HG02884 (cell line): Measurements from ENCODE around the gene BANK1.

Experiments used
- ATAC-seq: cut with Tn5 transposase; IDR thresholded peaks from one replicate; pipeline ENCODE4 v1.9.1; 2021; ENCODE audit warnings: mild to moderate bottlenecking, moderate library complexity; ENCODE audit not compliant: unreplicated experiment

The BANK1 gene

GRCh38 chr4:101954975-101955678 lies 164.6 kb downstream of the BANK1 start:
- no peak for ATAC-seq

GRCh38 chr4:101956068-101956825 lies 165.7 kb downstream of the BANK1 start:
- ATAC-seq, result no peak

GRCh38 chr4:101958547-101958946 lies 168.0 kb downstream of the BANK1 start:
- no peak for ATAC-seq

GRCh38 chr4:101960431-101960830 lies 169.9 kb downstream of the BANK1 start:
- ATAC-seq, result no peak

DNA sequence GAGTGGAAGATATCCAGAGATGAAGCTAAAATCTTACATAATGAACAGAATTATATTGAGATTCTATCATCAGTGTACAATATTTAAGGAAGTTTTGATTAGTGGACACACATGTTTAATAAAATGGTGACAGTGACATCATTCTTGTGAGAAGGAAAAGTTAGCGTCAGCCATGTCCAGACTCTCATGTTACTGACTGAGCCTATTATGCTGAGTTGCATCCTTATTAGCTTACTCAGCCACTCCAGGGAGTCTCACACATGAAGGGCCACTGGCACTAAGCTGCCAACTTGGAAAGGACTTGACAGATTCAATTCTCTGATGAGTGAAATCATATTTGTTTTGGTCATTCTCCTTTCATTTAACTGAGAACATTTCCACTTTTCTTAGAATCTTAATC lies 170.6 kb downstream of the BANK1 start:
- ATAC-seq, result no peak

- no peak for ATAC-seq
Measured at GRCh38 chr4:101967697-101968346, 177.3 kb downstream of the BANK1 start.

DNA sequence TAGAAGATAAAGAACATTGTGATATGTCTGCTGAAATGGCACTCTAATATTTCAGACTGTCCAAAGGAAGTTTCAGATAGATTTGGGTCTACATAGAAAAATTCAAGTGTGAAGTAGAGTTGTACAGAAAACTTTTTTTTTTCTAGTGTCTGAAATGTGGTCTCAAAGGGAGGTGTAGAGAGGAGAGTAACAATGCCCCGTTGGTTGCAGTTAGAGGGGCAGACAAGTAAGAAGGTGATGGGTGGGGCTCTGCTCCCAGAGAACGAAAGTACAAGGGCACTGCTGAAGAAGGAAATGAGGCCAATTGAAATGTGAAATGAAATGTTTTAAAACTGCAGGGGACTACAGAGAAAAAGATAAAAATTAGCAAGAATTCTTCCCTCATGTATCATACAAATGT lies 177.8 kb downstream of the BANK1 start:
- ATAC-seq, result no peak

GRCh38 chr4:101969965-101970364 lies 179.4 kb downstream of the BANK1 start:
- ATAC-seq, result no peak

DNA sequence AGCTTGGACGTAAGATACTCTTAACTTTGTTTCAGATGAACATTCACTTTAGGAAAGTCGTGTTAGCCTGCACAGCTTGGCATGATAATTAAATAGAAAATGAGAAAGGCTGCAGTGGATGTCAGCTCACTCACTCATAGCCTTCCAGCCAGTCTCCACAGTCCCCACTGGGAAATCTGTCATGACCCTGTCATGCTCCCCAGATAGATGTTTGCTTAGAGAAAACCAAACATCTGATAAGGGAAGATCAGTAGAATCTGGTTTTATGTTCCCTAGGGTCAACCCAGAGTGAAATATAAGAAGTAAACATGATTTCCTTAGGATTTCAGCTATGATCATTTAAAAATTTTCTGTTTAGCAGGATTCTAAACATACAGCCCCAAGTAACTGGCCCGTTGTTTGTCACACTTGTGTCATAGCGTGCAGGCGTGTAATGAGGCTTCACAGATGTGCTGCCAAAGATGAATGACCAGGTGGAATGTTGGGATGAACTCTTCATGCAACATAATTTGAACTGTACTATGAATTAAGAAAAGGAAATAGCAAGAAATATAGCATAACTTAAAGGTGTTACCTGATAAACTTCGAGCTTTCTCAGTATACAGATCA lies 180.1 kb downstream of the BANK1 start:
- no peak for ATAC-seq

DNA sequence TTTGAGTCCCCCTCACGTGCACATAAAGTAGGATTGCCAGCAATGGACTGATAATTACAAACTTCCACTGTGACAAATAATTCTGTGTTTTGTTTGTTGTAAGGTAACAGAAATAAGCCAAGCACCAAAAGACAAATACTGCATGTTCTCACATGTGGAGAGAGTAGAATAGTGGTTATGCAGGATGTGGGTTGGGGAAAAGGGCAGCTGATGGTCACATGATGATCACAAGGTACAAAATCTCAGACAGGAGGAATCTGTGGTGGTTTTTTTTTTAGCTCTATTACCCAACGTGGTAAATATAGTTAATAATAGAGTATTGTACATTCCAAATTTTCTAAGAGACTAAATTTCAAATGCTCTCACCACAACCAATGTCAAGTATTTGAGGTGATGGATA lies 182.3 kb downstream of the BANK1 start:
- ATAC-seq, result no peak

DNA sequence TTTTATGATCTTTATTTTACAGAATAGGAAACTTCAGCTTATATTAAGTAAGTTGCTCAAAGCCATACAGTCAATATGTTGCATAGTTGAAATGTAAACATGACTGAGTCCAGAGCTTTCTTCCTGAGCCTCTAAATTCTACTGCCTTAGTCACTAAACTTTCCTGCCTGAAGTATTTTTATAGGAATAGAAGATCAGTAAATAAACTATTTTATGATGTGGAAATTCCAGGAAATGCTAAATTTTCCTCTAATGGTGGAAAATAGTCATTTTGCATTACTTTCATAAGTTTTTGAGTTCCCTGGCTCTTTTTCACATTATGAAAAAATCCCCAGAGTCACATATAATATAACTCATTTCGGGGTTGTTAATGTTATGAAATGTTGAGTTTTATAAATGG lies 182.8 kb downstream of the BANK1 start:
- no peak for ATAC-seq

DNA sequence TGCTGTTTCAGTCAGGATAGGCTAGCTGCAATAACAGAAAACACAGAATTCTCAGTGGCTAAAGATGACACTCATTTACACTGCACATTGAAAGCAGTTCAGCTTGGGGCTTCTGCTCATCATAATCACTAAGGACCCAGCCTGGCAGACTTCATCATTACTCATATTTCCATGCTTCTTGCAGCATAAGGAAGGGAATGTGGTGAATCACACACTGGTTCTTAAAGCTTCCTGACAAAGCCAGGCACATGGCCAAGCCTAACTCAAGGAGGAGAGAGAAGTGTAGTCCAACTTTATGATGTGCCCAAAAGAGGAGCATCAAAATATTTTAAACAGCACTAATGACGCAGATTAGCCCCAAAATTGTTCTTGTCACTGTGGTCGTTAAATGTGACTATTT lies 186.5 kb downstream of the BANK1 start:
- ATAC-seq, result no peak

DNA sequence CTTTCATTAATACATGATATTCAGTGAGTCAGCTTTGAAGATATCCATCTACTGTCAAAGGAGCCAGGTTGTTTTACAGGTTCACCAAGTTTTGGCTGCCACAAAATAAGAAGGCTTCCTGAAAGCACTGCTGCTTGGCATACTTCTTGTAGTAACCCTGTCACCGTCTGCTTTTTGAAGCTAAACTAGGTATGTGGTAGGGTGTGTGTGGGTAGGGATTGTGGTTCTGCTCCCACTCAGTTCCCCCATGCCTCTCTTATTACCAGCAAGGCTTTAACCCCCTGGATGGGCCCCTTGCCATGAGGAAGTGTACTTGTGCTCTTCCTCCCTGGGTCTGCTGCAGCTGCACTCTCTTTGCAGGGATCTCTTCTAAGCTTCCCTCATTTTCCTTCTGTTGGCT lies 191.2 kb downstream of the BANK1 start:
- peak; percentile 57 for ATAC-seq

DNA sequence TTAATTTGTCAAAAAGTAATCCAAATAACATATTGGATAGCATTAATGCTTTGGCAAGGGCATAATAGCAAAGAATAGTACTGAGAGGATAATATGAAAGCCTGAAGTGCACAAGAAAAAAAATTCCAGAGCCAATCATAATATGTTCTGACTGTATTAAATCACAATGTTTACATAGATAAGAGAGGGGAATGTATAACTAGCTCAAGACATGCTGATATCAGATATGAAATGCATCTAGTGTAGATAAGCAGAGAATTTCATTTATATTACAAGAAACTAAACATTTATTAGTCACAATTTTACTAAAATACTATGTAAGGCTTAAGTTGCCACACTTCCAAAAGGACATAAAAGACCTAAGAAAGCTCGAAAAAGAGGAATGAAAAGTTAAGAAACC lies 193.3 kb downstream of the BANK1 start:
- ATAC-seq, result no peak

- peak; percentile 95 for ATAC-seq
Measured at GRCh38 chr4:101987623-101988243, 197.2 kb downstream of the BANK1 start.

DNA sequence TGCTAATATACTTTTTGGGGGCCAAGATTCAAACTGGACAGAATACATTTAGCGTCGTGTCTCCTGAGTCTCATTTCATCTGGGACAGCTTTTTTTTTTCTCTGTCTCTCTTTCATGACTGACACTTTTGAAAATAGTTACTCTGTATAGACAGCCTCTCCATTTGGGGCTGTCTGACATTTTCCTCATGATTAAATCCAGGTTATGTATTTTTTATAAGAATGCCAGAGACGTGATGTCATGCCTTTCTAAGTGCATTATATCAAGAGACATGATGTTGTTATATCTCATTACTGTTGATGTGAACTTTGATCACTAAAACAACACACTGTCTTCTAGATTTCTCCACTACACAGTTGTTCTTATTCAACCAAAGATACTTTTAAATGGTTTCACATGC lies 199.0 kb downstream of the BANK1 start:
- ATAC-seq, result no peak

GRCh38 chr4:101992446-101992845 lies 201.9 kb downstream of the BANK1 start:
- no peak for ATAC-seq

DNA sequence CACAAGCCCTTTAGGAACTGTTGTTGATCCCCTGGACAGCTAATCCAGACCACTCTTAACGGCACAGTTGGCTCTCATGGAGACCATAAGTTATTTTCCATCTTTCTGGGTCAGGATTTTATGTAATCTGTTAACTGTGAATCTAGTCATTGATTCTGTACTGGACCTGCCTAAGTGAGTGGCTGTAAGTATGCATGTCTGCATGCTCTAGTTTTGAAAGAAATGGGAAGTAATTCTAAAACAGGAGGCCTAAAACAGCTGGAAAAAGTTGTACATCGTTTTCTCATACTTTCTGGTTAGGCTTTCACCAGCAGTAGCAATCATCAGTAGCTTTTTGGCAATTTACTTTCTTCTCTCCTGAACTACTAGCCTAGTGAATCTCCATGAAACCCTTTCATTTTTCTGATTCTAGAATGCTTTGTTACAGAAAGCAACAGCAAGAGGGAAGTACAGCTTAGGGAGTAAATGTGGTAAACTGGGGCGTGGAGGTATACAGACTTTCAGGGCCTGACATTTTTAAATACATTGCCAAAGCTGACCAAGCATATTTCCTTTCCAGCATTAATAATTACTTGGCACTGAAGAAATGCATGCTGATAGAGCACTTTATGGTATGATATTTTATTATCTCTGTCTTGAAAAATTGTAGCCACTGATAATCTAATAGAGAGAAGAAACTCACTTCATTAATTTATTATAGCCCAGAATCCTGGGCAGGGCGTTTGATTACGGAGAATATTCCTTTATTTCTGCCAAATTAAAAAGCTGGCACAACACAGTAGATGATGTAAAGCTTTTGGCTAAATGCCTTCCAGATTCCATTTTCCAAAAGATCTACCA lies 202.7 kb downstream of the BANK1 start:
- no peak for ATAC-seq

DNA sequence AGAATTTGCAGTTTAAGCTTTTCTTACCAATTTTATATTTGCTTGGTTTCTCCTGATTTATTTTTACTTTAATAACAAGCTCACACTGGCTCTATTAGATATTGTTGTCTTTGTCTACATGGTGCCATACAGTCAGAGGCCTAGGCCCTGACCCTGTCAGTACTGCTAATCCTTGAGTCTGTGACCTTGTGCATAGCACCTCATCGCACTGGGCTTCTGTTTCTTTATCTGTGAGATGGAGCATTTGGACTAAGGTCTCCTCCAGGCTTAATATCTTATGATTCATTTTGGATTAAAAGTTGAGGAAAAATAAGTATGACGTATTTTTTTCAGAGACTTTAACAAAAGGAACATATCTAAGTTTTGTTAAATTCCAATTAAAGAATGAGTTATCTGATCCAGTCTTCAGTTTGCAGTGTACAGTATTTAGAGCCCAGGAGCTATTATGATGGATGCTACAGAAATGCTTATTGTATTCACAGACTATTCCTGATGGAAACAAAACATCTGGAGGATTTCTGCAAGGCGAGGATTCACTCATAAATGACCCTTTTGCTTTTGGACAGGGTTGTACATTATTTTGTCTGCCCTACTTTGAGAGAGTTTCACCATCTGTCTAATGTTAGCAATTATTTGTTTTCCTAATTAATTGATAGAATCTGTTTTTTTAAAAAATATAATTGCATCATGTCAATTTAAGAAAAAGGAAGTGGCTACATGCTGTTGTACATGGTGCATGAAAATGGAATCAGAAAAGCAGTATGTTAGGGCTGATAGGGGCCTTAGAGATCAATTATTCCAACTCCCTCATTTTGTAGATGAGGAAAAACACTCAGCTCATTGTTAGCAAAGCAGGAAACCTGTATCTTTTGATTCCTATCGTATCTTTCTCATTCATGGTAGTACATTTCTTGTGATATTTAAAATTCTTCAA lies 203.6 kb downstream of the BANK1 start:
- no peak for ATAC-seq
